SK-N-SH treated with all-trans-retinoic acid at 6 μM for 48 hours (cell line): ENCODE measurements around the gene ADK.

Source experiments
- OSR1 ChIP-seq: fragments of 250-450 bp; sonication (Bioruptor Pico); IDR thresholded peaks from 2 replicates; pipeline ENCODE4 v1.8.0; 2022; ENCODE audit warnings: moderate library complexity, mild to moderate bottlenecking, inconsistent platforms
- PPARA ChIP-seq: fragments of 250-450 bp; sonication (Bioruptor Pico); IDR thresholded peaks from 2 replicates; pipeline ENCODE4 v1.5.0; 2020; ENCODE audit warnings: mild to moderate bottlenecking, borderline replicate concordance
- RARB ChIP-seq: fragments of 250-450 bp; sonication (Bioruptor Pico); IDR thresholded peaks from 2 replicates; pipeline ENCODE4 v1.8.0; 2021; ENCODE audit warnings: mild to moderate bottlenecking, moderate library complexity
- SNAI2 ChIP-seq: fragments of 250-450 bp; sonication (Bioruptor Pico); IDR thresholded peaks from 2 replicates; pipeline ENCODE4 v1.5.0; 2020; ENCODE audit warnings: mild to moderate bottlenecking, moderate library complexity
- ZFP30 ChIP-seq: fragments of 450-650 bp; formaldehyde crosslinking; IDR thresholded peaks from 2 replicates; pipeline ENCODE4 v1.5.0; 2022; ENCODE audit warnings: mild to moderate bottlenecking, moderate library complexity
- ZNF565 ChIP-seq: fragments of 450-650 bp; formaldehyde crosslinking; conservative IDR thresholded peaks from 2 replicates; pipeline ENCODE4 v1.5.0; 2020; ENCODE audit warnings: low read depth, mild to moderate bottlenecking, moderate library complexity
- TF ChIP-seq, protein P1 (sequence below): fragments of 250-450 bp; sonication (Bioruptor Pico); IDR thresholded peaks from 2 replicates; pipeline ENCODE4 v1.8.0; 2020; ENCODE audit warnings: mild to moderate bottlenecking, moderate library complexity, borderline replicate concordance
- TF ChIP-seq, protein P2 (sequence below): fragments of 250-450 bp; sonication (Bioruptor Pico); IDR thresholded peaks from 2 replicates; pipeline ENCODE4 v1.5.1; 2020; ENCODE audit warnings: low read depth, mild to moderate bottlenecking, moderate library complexity

DNA sequence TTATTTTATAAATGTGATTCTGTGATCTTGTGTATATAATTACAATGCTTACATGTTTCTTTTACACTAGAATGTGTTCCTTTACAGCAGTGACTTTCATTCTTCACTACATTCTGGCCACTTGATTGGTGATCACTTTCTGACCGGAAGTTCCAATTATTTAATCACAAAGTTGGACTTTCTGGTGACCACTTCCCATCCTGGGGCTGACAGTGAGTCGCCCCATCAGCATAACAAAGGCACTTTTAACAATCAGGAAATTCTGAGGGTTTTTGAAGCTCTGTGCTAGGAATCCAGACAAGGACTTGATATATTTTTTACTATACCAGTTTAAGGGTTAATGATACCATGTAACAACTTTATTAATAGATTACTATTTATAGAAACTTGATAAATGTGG lies 393.1 kb downstream of the ADK start:
- TF ChIP-seq PPARA, result no peak
- no peak for TF ChIP-seq SNAI2 (CRISPR knock-in tag)
- no peak for TF ChIP-seq RARB (CRISPR knock-in tag)
- TF ChIP-seq, protein P1, sequence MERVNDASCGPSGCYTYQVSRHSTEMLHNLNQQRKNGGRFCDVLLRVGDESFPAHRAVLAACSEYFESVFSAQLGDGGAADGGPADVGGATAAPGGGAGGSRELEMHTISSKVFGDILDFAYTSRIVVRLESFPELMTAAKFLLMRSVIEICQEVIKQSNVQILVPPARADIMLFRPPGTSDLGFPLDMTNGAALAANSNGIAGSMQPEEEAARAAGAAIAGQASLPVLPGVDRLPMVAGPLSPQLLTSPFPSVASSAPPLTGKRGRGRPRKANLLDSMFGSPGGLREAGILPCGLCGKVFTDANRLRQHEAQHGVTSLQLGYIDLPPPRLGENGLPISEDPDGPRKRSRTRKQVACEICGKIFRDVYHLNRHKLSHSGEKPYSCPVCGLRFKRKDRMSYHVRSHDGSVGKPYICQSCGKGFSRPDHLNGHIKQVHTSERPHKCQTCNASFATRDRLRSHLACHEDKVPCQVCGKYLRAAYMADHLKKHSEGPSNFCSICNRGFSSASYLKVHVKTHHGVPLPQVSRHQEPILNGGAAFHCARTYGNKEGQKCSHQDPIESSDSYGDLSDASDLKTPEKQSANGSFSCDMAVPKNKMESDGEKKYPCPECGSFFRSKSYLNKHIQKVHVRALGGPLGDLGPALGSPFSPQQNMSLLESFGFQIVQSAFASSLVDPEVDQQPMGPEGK (CRISPR knock-in tag), result no peak
- TF ChIP-seq OSR1 (CRISPR knock-in tag), result no peak
- TF ChIP-seq, protein P2, sequence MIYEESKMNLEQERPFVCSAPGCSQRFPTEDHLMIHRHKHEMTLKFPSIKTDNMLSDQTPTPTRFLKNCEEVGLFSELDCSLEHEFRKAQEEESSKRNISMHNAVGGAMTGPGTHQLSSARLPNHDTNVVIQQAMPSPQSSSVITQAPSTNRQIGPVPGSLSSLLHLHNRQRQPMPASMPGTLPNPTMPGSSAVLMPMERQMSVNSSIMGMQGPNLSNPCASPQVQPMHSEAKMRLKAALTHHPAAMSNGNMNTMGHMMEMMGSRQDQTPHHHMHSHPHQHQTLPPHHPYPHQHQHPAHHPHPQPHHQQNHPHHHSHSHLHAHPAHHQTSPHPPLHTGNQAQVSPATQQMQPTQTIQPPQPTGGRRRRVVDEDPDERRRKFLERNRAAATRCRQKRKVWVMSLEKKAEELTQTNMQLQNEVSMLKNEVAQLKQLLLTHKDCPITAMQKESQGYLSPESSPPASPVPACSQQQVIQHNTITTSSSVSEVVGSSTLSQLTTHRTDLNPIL (CRISPR knock-in tag), result no peak
- TF ChIP-seq ZNF565, result no peak
- no peak for TF ChIP-seq ZFP30 (CRISPR knock-in tag)
